Mammary epithelial cell (primary cell): Measurements from ENCODE around the gene CFAP206.

Experiments used
- CTCF ChIP-seq, 2 donors: IDR thresholded peaks in 1 of 2; conservative IDR thresholded peaks in 1 of 2; 2 replicates each; pipeline ENCODE4 v1.5.1; 2011 to 2012; ENCODE audit warnings: inconsistent platforms in 2 of 2, low read length in 2 of 2, mild to moderate bottlenecking in 2 of 2, control low read depth in 1 of 2, low read depth in 1 of 2; ENCODE audit not compliant: insufficient read depth in 1 of 2; ENCODE audit errors: extremely low read depth in 1 of 2
- EZH2 ChIP-seq: IDR thresholded peaks from 2 replicates; pipeline ENCODE4 v1.6.1; 2012; ENCODE audit warnings: low read length, inconsistent platforms, borderline replicate concordance

DNA sequence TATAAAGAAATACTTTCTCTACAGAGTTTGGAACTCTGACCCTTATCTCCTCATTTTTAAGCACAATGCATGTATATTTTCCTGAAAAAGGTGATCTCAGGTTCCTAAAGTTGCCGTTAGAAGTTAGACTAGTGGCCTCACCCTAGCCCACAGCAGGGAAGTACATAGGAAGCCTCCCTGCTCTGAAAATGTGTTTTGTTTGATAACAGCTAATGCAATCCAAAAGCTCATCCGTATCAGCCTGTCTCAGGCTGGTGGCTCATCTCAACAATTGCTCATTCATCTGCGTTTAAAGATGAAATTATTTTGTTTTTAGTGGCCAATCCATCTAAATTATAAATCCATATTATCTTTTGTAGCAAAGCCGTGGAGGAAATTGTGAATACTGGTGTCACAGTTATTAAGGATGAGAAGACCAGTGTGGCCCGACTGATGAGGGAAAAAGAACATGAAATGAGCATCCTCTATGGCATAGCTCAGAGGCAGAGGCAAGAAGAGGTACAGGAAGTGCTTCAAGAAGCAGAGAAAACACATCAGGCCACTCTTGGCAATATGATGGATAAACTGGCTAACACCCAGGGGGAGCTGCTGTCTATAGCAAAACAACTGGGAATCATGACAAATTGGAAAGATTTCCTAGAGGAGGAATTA lies 43.0 kb upstream of the CFAP206 start:
- no peak for TF ChIP-seq CTCF (conservative IDR thresholded peaks at IDR 0.05 in 1 of 2, IDR thresholded peaks at IDR 0.05 in 1 of 2; ENCODE audit: extremely low read depth in 1 of 2, insufficient read depth in 1 of 2, low read depth in 1 of 2, low read length in 2 of 2)
- TF ChIP-seq EZH2, result no peak
